SK-N-SH (cell line): ENCODE measurements around the gene CDKL2. TPM values are rescaled to one million over a fixed set of nuclear protein-coding genes. Genes with fewer than 3 reads are reported as not detected.

Experiments
- CTCF ChIA-PET: fragments of 300-600, 350-600 bp; formaldehyde crosslinking; extraction: SDS; loops from one replicate; lab custom pipeline; 2021; lab: Yijun Ruan, JAX
- POLR2A ChIA-PET: fragments of 350-600 bp; sonication (Branson Sonifier 250); formaldehyde crosslinking; extraction: SDS; loops from one replicate; lab custom pipeline; 2020; ENCODE audit warnings: antibody characterized with exemption, inconsistent platforms; lab: Yijun Ruan, JAX
- DNase-seq: peaks from one replicate; pipeline ENCODE4 v3.0.0; 2012
- H2AFZ ChIP-seq: fragments of 200-600 bp; sonication (generic); 2 replicates; pipeline ENCODE4 v1.8.1; 2016; ENCODE audit warnings: antibody characterized with exemption, mild to moderate bottlenecking, low read depth
- H3F3A ChIP-seq: fragments of 200-600 bp; sonication (generic); replicated peaks from 2 replicates; pipeline ENCODE3; 2016; ENCODE audit warnings: antibody characterized with exemption, mild to moderate bottlenecking; ENCODE audit not compliant: insufficient read depth
- H3K27ac ChIP-seq, 2 experiments: fragments of 200-500 bp in 1 of 2; fragments of 200-600 bp in 1 of 2; sonication (Bioruptor generic) in 1 of 2; sonication (generic), shearing (Covaris generic) in 1 of 2; 2 replicates each; pipeline versions ENCODE4 v1.5.1 to v1.6.1; 2014 to 2016; ENCODE audit warnings: low read depth in 2 of 2, inconsistent platforms in 1 of 2, low read length in 1 of 2, mild to moderate bottlenecking in 1 of 2, mixed read lengths in 1 of 2
- H3K27me3 ChIP-seq: fragments of 200-600 bp; sonication (generic), shearing (Covaris generic); 2 replicates; pipeline ENCODE4 v1.6.1; 2016; ENCODE audit warnings: mixed run types; ENCODE audit not compliant: insufficient read depth
- H3K36me3 ChIP-seq, 2 experiments: fragments of 200-500 bp in 1 of 2; fragments of 200-600 bp in 1 of 2; sonication (Bioruptor generic) in 1 of 2; sonication (generic) in 1 of 2; replicated peaks in 1 of 2; 2 replicates each; pipeline versions ENCODE3 to v1.5.1; 2014 to 2016; ENCODE audit warnings: low read length in 1 of 2, mild to moderate bottlenecking in 1 of 2; ENCODE audit not compliant: insufficient read depth in 2 of 2, control insufficient read depth in 1 of 2
- H3K4me1 ChIP-seq, 2 experiments: fragments of 200-500 bp in 1 of 2; fragments of 200-600 bp in 1 of 2; sonication (Bioruptor generic) in 1 of 2; sonication (generic), shearing (Covaris generic) in 1 of 2; 2 replicates each; pipeline versions ENCODE4 v1.5.1 to v1.6.1; 2014 to 2016; ENCODE audit warnings: low read depth in 1 of 2, low read length in 1 of 2, mixed run types in 1 of 2; ENCODE audit not compliant: insufficient read depth in 2 of 2, control insufficient read depth in 1 of 2
- H3K4me2 ChIP-seq: fragments of 200-600 bp; sonication (generic), shearing (Covaris generic); 2 replicates; pipeline ENCODE4 v1.6.1; 2017; ENCODE audit warnings: mixed run types
- H3K4me3 ChIP-seq, 2 experiments: fragments of 200-500 bp in 1 of 2; fragments of 200-600 bp in 1 of 2; sonication (Bioruptor generic) in 1 of 2; sonication (generic), shearing (Covaris generic) in 1 of 2; 2 replicates each; pipeline versions ENCODE4 v1.5.1 to v1.8.1; 2014 to 2016; ENCODE audit warnings: low read depth in 2 of 2, inconsistent platforms in 1 of 2, low read length in 1 of 2, mild to moderate bottlenecking in 1 of 2, mixed read lengths in 1 of 2, moderate library complexity in 1 of 2
- H3K79me2 ChIP-seq: fragments of 200-600 bp; sonication (generic); 2 replicates; pipeline ENCODE4 v1.8.1; 2017; ENCODE audit warnings: mild to moderate bottlenecking; ENCODE audit not compliant: insufficient read depth
- H3K9ac ChIP-seq: fragments of 200-600 bp; sonication (generic); 2 replicates; pipeline ENCODE4 v1.6.1; 2017; ENCODE audit warnings: mixed run types
- H3K9me2 ChIP-seq: fragments of 200-600 bp; sonication (generic); 2 replicates; pipeline ENCODE4 v1.6.1; 2017; ENCODE audit warnings: mixed run types
- H3K9me3 ChIP-seq: fragments of 200-600 bp; sonication (generic); 2 replicates; pipeline ENCODE4 v1.6.1; 2017; ENCODE audit warnings: mixed run types, mild to moderate bottlenecking, moderate library complexity
- H4K20me1 ChIP-seq: fragments of 200-600 bp; sonication (generic); 2 replicates; pipeline ENCODE4 v1.6.1; 2017; ENCODE audit warnings: mild to moderate bottlenecking, mixed run types; ENCODE audit not compliant: insufficient read depth
- ELF1 ChIP-seq: IDR thresholded peaks from 2 replicates; pipeline ENCODE4 v1.4.0; 2012
- EP300 ChIP-seq, 2 experiments: IDR thresholded peaks; 2 replicates each; pipeline versions ENCODE4 v1.4.0 to v1.6.1; 2012; ENCODE audit warnings: borderline replicate concordance in 1 of 2, low read depth in 1 of 2, low read length in 1 of 2
- EZH2phosphoT487 ChIP-seq: fragments of 200-600 bp; sonication (generic); IDR thresholded peaks from 2 replicates; pipeline ENCODE4 v1.6.1; 2017; ENCODE audit warnings: low read depth, mixed run types, mild to moderate bottlenecking, antibody characterized with exemption, moderate library complexity, borderline replicate concordance
- FOSL2 ChIP-seq: IDR thresholded peaks from 2 replicates; pipeline ENCODE4 v1.4.0; 2012; ENCODE audit warnings: low read depth, mild to moderate bottlenecking, moderate library complexity, borderline replicate concordance
- JUND ChIP-seq: IDR thresholded peaks from 2 replicates; pipeline ENCODE4 v1.4.0; 2012
- MXI1 ChIP-seq: IDR thresholded peaks from 2 replicates; pipeline ENCODE4 v1.6.1; 2012; ENCODE audit warnings: mild to moderate bottlenecking, low read depth, low read length, improper control_type of control experiment
- NFIC ChIP-seq: IDR thresholded peaks from 2 replicates; pipeline ENCODE4 v1.4.0; 2012; ENCODE audit warnings: borderline replicate concordance
- POLR2AphosphoS5 ChIP-seq: IDR thresholded peaks from 2 replicates; pipeline ENCODE4 v1.6.1; 2012; ENCODE audit warnings: low read depth, low read length
- RCOR1 ChIP-seq: fragments of 150-350 bp; IDR thresholded peaks from 2 replicates; pipeline ENCODE4 v1.6.1; 2017; ENCODE audit warnings: antibody characterized with exemption, low read length
- RFX5 ChIP-seq: IDR thresholded peaks from 2 replicates; pipeline ENCODE4 v1.6.1; 2012; ENCODE audit warnings: mild to moderate bottlenecking, improper control_type of control experiment, low read length
- SMC3 ChIP-seq: IDR thresholded peaks from 2 replicates; pipeline ENCODE4 v1.6.1; 2012; ENCODE audit warnings: low read depth, low read length, improper control_type of control experiment
- TCF12 ChIP-seq: IDR thresholded peaks from 2 replicates; pipeline ENCODE4 v1.4.0; 2012
- YY1 ChIP-seq: IDR thresholded peaks from 2 replicates; pipeline ENCODE4 v1.4.0; 2012; ENCODE audit warnings: low read depth, mild to moderate bottlenecking
- WGBS: methylation state at CpG from one replicate; pipeline ENCODE4 v1.1.6; 2017; ENCODE audit warnings: low lambda C conversion rate; 5-methylcytosine and 5-hydroxymethylcytosine counted together
- polyA plus RNA-seq, 3 experiments: library from polyadenylated mRNA; depleted of rRNA; stranded (reverse); fragments of >200 nt; gene quantifications; 2 replicates each; pipeline ENCODE4 v1.2.3, GENCODE V29; 2012
- TF ChIP-seq, protein P1 (sequence below): IDR thresholded peaks from 2 replicates; pipeline ENCODE4 v1.4.0; 2012; ENCODE audit warnings: low read depth
- TF ChIP-seq, protein P2 (sequence below): fragments of 150-350 bp; IDR thresholded peaks from 2 replicates; pipeline ENCODE4 v1.6.1; 2016; ENCODE audit warnings: mild to moderate bottlenecking, low read depth, low read length
- TF ChIP-seq, protein P3 (sequence below): IDR thresholded peaks from 2 replicates; pipeline ENCODE4 v1.6.1; 2012; ENCODE audit warnings: mild to moderate bottlenecking, low read depth, low read length, moderate library complexity
- TF ChIP-seq, protein P4 (sequence below): IDR thresholded peaks from 2 replicates; pipeline ENCODE4; 2012
- TF ChIP-seq, protein P5 (sequence below): fragments of 150-350 bp; IDR thresholded peaks from 2 replicates; pipeline ENCODE4 v1.6.1; 2017; ENCODE audit warnings: antibody characterized with exemption, low read length, low read depth, borderline replicate concordance

CDKL2 gene
- polyA plus RNA-seq, 1 of the 3 experiments (the other 2 are of a cell fraction): 0.41 TPM

DNA sequence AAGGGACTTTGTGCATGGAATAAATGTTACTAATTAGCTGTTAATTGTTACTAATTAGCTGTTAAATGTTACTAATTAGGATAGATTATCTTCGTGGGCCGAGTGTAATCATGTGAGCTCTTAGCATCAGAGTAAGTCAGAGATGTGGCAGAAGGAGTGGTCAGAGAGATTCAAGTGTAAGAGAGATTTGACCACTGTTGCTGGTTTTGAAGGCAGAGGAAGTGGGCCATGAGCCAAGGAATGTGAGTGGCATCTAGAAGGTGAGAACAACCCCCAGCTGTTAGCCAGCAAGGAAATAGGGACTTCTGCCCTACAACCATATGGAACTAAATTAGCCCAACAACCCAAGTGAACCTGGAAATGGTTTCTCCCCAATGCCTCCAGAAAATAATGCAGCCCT lies 46.3 kb downstream of the CDKL2 start:
- ChIA-PET CTCF (interaction anchor here (0.7 to 1.7 kb wide), 3 partner anchors 18 to 264 kb away, joined by 3 read pairs; partner anchors contain the start of gene USO1), POLR2A (no interaction called here)
- Histone ChIP-seq H3K79me2 (no peaks in the 10 kb centered on the region), H3K27ac (no peak overlapping the region), H3K4me3 (no peak overlapping the region), H3K4me1 (no peaks in the 10 kb centered on the region), H3K9me3 (no peaks in the 10 kb centered on the region), H3K36me3 (no peaks in the 10 kb centered on the region), H4K20me1 (no peaks in the 10 kb centered on the region), H2AFZ (no peak overlapping the region), H3K9ac (no peak overlapping the region), H3K27me3 (no peaks in the 10 kb centered on the region), H3F3A (no peaks in the 10 kb centered on the region), H3K9me2 (no peaks in the 10 kb centered on the region), H3K4me2 (no peak overlapping the region)
- no peak for DNase-seq
- WGBS: 64% methylated on average over 2 of the region's 2 CpGs
- TF ChIP-seq EP300 (IDR thresholded peaks at IDR 0.05; ENCODE audit: borderline replicate concordance in 1 of 2, low read depth in 1 of 2, low read length in 1 of 2): no peak
- TF ChIP-seq JUND: no peak
- TF ChIP-seq, protein P1, sequence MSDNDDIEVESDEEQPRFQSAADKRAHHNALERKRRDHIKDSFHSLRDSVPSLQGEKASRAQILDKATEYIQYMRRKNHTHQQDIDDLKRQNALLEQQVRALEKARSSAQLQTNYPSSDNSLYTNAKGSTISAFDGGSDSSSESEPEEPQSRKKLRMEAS: no peak
- no peak for TF ChIP-seq RCOR1
- TF ChIP-seq, protein P2, sequence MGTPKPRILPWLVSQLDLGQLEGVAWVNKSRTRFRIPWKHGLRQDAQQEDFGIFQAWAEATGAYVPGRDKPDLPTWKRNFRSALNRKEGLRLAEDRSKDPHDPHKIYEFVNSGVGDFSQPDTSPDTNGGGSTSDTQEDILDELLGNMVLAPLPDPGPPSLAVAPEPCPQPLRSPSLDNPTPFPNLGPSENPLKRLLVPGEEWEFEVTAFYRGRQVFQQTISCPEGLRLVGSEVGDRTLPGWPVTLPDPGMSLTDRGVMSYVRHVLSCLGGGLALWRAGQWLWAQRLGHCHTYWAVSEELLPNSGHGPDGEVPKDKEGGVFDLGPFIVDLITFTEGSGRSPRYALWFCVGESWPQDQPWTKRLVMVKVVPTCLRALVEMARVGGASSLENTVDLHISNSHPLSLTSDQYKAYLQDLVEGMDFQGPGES: no peak

DNA sequence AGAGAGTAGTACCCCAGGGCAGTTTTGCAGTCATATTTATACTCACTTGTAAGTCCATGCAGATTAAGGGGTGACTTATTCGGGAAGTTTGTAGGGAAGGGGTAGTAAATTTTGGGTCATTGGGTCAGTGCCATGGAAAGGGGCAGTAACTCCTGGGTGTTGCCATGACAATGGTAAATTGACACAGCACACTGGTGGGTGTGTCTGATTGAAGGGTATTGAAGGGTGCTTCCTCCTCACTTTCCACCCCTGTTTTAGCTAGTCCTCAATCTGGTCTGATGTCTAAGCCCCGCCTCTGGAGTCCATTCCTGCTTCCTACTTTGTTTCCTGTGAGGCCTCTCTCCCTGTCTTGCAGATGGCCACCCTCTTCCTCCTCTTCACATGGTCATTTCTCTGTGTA lies 62.6 kb downstream of the CDKL2 start:
- H3K9me3 ChIP-seq: no peaks in the 10 kb centered on the region
- no peak overlapping the region for H2AFZ ChIP-seq
- H4K20me1 ChIP-seq: no peaks in the 10 kb centered on the region
- TF ChIP-seq SMC3 (no peak), MXI1 (no peak), EZH2phosphoT487 (no peak), NFIC (no peak), RFX5 (no peak), YY1 (no peak), ELF1 (no peak), FOSL2 (no peak), TCF12 (no peak), POLR2AphosphoS5 (no peak)
- TF ChIP-seq, protein P3, sequence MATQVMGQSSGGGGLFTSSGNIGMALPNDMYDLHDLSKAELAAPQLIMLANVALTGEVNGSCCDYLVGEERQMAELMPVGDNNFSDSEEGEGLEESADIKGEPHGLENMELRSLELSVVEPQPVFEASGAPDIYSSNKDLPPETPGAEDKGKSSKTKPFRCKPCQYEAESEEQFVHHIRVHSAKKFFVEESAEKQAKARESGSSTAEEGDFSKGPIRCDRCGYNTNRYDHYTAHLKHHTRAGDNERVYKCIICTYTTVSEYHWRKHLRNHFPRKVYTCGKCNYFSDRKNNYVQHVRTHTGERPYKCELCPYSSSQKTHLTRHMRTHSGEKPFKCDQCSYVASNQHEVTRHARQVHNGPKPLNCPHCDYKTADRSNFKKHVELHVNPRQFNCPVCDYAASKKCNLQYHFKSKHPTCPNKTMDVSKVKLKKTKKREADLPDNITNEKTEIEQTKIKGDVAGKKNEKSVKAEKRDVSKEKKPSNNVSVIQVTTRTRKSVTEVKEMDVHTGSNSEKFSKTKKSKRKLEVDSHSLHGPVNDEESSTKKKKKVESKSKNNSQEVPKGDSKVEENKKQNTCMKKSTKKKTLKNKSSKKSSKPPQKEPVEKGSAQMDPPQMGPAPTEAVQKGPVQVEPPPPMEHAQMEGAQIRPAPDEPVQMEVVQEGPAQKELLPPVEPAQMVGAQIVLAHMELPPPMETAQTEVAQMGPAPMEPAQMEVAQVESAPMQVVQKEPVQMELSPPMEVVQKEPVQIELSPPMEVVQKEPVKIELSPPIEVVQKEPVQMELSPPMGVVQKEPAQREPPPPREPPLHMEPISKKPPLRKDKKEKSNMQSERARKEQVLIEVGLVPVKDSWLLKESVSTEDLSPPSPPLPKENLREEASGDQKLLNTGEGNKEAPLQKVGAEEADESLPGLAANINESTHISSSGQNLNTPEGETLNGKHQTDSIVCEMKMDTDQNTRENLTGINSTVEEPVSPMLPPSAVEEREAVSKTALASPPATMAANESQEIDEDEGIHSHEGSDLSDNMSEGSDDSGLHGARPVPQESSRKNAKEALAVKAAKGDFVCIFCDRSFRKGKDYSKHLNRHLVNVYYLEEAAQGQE: no peak
- TF ChIP-seq, protein P4, sequence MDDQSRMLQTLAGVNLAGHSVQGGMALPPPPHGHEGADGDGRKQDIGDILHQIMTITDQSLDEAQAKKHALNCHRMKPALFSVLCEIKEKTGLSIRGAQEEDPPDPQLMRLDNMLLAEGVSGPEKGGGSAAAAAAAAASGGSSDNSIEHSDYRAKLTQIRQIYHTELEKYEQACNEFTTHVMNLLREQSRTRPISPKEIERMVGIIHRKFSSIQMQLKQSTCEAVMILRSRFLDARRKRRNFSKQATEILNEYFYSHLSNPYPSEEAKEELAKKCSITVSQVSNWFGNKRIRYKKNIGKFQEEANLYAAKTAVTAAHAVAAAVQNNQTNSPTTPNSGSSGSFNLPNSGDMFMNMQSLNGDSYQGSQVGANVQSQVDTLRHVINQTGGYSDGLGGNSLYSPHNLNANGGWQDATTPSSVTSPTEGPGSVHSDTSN: no peak
- TF ChIP-seq, protein P1: no peak
- TF ChIP-seq, protein P5, sequence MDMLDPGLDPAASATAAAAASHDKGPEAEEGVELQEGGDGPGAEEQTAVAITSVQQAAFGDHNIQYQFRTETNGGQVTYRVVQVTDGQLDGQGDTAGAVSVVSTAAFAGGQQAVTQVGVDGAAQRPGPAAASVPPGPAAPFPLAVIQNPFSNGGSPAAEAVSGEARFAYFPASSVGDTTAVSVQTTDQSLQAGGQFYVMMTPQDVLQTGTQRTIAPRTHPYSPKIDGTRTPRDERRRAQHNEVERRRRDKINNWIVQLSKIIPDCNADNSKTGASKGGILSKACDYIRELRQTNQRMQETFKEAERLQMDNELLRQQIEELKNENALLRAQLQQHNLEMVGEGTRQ: no peak
- H3K4me2 ChIP-seq: no peak overlapping the region
- no peaks in the 10 kb centered on the region for H3K36me3 ChIP-seq
- H3K4me3 ChIP-seq: no peak overlapping the region
- DNase-seq: no peak
- ChIA-PET CTCF (no interaction called here), POLR2A (no interaction called here)
- H3K79me2 ChIP-seq: no peaks in the 10 kb centered on the region
- no peaks in the 10 kb centered on the region for H3K4me1 ChIP-seq
- H3K27ac ChIP-seq: no peak overlapping the region
- H3F3A ChIP-seq: no peaks in the 10 kb centered on the region
- H3K9me2 ChIP-seq: no peaks in the 10 kb centered on the region
- H3K9ac ChIP-seq: no peak overlapping the region
- no peaks in the 10 kb centered on the region; the same call in 1 of the 2 replicates for H3K27me3 ChIP-seq
- 75% methylated on average over 2 of the region's 2 CpGs for WGBS
